Fibroblast of upper back skin (primary cell): ENCODE measurements around the gene SRSF9.
"Not testable (repeated sequence)": the region's sequence is repeated elsewhere in the genome, so short reads cannot be mapped to it uniquely, and the experiment has no call there.

Source experiments
- DNase-seq: peaks from one replicate; pipeline ENCODE4 v3.0.0-alpha.2; 2013

SRSF9 gene

DNA sequence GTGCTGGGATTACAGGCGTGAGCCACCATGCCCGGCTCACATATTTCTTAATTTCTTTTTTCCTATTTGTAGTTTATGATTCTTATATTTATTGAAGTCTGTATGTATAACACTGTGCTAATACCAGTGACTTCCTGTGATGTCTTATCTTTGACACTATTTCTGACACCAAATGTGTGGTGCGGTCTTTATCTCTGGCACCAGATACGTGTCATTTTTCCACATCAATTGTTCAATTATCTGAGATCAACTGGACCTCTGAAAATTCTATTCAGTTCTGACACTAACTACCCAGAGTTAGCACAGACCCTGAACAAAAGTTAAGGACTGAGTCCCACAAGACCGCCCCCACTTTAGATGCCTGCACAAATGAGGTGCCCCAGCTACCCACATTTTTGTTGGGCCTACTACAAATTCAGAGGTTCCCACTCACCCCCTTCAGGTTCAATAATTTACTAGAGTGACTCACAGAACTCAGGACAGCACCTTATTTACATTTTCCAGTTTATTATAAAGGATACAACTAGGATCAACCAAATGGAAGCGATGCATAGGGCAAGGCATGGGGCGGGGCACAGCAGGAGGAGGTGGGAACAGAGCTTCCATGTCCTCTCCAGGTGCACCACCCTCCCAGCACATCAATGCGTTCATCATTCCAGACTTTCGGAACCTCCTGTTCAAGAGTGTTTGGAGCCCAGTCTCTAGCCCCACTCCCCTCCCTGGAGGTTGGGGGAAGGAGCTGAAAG, 11.6 kb upstream of the SRSF9 start:
- no peak for DNase-seq

GRCh38 chr12:120480211-120480610, 10.7 kb upstream of the SRSF9 start:
- DNase-seq: no peak

DNA sequence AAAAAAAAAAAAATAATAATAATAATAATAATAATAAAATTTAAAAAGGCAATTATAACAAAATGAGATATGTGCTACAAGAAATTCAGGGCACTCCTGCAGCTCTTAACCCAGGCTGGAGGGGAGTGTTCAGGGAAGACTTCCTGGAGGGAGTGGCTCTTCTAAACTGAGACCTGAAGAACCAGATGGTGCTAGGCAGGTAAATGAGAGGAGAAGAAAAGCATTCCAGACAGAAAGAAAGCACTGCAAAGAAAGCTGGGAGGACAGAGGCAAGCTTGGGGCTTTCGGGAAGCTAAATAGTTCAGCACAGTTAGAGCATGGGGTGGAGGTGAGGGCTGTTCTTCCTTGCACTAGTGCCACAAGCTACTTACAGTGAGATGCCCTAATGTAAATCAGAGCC, 9.9 kb upstream of the SRSF9 start:
- DNase-seq: no peak

GRCh38 chr12:120475643-120476042, 6.1 kb upstream of the SRSF9 start:
- no peak for DNase-seq

DNA sequence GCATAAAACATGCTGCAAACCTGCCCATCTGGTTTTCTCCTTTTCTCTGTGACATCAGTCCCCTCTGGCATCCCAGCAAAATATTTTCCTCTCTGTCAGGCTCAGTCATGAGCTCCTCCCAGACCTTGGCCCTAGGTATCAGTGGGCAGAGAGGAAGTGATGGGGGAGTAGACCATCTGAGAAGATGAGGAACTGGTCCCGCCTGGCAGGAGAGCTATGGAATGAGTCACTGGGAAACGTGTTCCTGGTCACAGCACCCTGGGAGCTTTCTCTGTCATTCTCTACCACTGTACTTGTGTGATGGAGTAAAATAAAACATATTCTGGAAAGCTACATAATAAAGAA, 5.0 kb upstream of the SRSF9 start:
- peak; percentile 73 for DNase-seq

DNA sequence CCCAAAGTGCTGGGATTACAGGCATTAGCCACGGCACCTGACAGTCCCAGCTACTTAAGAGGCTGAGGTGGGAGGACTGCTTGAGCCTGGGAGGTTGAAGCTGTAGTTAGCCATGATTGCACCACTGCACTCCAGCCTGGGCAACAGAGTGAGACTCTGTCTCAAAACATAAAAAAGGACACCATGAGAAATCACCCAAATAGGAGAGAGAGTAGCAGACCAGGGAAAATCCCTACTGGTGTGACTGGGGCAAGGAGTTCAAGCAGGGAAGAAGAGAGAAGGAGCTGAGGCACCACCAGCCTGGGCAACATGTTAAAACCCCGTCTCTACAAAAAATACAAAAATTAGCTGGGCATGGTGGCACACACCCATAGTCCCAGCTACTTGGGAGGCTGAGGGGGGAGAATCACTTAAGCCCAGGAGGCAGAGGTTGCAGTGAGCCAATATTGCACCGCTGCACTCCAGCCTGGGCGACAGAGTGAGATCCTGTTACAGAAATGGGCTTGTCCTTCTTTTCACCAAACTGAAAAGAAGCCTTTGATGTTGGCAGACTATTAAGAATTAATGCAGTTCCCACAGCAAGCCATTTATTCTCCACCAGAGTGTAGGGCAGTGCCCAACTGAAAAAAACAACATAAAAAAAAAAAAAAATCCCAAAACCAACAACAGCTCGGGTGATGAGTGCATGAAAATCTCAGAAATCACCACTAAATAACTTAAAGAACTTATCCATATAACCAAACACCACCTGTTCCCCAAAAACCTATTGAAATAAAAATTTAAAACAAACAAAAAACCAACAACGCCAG, 4.5 kb upstream of the SRSF9 start:
- DNase-seq: no peak

GRCh38 chr12:120472521-120472920, 3.0 kb upstream of the SRSF9 start:
- no peak for DNase-seq

GRCh38 chr12:120470150-120470784, 719 bp upstream of the SRSF9 start:
- DNase-seq: no peak

DNA sequence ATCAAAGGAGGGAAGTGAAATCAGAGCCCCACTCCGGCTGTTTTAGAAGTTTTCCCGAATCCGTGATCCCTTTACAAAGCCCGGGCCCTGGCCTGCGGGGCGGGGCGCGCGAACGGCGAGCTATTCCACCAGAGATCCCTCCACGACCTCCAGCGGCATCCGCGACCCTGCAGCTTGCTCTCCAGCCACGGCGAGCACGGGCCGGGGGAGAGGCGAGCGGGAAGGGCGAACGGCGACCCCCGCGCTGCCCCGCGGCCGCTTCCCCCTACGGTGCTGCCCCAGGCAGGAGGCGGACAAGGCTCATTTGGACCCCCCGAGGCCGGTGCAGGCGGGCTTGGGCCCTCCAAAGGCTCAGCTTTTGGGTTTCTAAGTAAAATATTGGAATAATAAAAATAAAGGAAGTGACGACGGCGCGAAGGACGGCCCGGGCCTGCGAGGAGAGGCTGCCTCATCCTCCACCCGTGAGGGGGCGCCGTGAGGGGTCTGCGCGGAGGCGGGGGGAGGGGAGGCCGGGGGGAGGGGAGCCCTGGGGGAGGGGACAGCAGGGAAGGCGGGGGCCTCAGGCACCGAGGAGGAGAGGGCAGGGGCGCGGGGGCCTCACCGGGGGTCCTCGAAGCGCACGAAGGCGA, 613 bp downstream of the SRSF9 start:
- peak; percentile 12 for DNase-seq

- DNase-seq: peak; percentile 18
These were observed 1.2 kb downstream of the SRSF9 start for GRCh38 chr12:120468325-120468820.

DNA sequence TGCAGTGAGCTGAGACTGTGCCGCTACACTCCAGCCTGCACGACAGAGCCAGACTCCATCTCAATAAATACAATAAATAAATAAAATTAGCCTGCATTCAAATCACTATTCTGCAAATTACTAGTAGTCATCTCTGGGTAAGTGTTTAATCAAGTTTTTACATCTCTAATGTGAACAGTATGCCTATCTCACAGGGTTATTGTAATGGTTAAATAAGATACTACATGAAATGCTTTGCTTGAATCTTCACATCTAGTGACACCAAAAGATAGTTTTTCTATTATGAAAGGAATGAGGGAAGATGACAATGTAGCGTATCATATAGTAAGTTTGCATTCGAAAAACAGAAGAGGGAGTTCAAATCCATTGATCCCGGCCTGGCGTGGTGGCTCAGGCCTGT, 2.1 kb downstream of the SRSF9 start:
- DNase-seq: no peak

GRCh38 chr12:120466560-120467315, 2.8 kb downstream of the SRSF9 start:
- peak; percentile 37 for DNase-seq

DNA sequence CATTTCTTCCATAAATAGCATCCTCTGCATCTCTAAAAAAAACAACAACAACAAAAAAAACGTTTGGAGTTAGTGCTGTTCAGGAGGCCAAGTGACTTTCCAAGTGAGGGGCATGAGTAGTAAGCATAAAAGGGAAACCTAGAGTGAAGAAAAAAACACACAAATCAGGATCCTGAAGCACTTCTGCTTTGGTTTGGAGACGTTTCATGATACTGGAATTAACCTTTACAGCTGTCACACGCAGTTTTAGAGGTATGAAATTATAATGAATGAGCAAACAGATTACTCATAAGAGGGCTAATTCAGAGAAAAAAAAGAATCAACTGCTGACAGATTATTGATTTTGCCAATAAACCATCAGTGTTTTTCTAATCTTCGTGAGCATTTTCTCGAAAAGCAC, 3.8 kb downstream of the SRSF9 start:
- DNase-seq: no peak

GRCh38 chr12:120463712-120464111, 5.8 kb downstream of the SRSF9 start:
- no peak for DNase-seq

DNA sequence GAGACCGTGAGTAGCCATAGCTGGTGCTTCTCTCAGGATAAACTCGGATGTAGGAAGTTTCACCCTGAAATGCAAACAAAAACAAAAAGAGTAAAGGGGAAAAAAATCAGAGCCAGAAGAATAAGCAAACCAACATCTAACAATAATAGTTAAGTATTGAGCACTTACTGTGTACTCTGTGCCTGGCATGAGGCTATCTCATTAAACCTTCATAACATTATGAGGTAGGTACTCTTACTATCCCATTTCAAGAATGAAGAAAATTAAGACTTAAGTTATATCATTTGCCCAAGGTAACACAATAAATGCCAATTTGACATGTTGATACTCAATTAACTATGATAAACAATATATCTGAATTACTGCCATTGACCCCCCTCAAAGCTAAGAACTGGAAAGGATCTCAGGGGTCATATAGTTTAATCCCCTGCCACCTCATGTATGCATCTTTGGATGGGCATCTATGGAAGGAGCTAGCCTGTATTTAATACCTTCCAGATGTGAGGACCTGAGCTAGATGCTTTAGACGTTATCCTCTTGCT, 7.4 kb downstream of the SRSF9 start:
- DNase-seq: no peak

DNA sequence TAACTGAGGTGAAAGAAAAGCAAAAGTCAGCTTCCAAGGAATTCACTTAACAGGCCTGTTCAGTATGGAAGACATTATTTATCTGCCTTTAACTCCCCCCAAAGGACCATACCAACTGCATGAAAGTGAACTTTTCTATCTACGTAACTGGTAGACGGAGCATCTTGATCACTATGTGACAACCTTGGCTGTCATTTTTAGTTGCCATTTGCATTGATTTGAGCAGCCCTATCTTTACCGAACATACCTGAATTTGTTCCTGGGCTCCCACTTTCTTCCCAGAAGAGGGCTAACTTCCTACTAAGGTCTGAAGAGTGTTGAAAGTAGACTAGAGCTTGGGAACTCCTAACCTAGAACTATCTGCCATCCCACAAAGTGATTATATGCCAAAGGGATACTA, 9.4 kb downstream of the SRSF9 start:
- no peak for DNase-seq

DNA sequence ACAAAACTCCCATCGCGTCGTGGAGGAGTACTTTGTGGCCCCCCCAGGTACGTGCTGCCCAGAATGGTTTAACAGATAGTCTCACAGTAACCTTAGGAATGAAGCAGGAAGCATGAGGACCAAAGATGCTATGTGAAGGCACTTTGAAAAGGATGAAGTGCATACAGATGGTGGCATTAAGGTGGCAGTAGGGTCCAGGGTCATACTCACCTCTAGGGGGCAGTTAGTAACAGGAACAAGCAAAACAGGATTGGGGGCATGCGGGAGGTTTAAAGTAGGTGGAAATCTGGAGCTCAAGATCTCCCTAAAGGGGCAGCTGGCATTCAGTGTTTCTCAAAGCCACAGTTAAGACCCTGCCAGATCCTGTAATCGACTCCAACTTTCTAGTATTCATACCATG, 12.4 kb downstream of the SRSF9 start:
- no peak for DNase-seq

- no peak for DNase-seq
These were observed 14.2 kb downstream of the SRSF9 start for GRCh38 chr12:120455302-120455701.

DNA sequence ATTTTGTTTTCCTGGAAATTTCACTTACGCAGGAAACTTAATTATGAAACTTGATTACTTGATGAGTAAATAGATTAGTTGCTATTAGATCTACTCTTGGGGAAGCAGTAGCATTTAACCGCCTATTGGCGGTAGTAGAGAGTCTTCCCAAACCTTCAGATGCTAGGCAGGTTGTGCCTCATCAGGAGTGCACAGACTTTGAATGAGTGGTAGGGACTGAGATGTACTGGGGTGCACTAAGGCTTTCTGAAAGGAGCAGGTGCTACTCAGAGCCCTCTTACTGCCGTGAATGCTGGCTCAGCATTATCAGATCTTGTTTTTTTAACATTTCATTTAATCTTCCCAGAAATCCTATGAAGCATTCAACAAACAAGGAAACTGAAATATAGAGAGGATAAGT, 15.6 kb downstream of the SRSF9 start:
- DNase-seq: no peak

DNA sequence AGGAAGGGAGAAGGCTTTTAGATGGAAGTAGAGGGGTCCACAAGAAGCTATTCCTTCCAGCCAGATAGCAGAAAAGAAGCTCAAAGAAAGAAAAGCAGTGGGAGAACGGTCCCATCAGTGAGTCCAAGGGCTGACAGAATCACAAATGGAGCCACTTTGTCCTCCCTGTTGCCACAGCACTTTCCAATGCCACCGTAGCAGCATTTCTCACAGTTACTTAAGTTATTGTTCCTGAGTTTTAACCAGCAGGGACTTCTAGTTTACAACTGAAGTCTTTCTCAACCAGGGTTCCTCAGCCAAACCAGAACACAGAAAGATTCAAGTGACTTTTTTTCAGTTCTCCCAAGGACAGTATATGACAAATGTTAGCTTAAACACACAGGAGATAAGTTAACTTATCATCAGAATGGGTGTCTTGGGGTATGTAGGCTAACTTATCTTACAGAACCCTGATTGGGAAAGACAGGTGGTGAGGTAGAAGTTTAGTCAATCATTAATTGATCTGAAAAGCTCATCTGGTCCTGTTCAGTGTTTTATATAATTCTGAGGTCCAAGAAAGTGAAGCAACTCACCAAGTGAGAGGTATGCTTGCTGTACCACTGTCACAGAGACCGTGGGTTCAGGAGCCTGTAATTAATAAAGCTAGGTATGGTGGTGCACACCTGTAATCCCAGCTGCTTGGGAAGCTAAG, 16.3 kb downstream of the SRSF9 start:
- no peak for DNase-seq

DNA sequence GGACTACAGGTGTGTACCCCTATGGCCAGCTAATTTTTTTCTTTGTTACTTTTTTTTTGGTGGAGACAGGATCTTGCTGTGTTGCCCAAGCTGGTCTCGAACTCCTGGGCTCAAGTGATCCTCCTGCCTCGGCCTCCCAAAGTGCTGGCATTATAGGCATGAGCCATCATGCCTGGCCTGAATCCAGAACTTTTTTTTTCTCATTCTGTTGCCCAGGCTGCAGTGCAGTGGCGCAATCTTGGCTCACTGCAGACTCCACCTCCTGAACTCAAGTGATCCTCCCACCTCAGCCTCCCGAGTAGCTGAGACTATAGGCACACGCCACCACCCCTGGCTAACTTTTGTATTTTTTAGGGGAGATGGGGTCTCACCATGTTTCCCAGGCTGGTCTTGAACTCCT, 17.0 kb downstream of the SRSF9 start:
- DNase-seq: not testable (repeated sequence)

GRCh38 chr12:120447992-120448391, 21.6 kb downstream of the SRSF9 start:
- DNase-seq: no peak
